Coronary artery (tissue), 2 donors: ENCODE measurements around the gene LATS2.

Experiments used
- DNase-seq: peaks from one replicate; pipeline ENCODE4 v3.0.0-alpha.2; 2017; ENCODE audit warnings: low spot score
- H3K27ac ChIP-seq, 2 donors: fragments of 200-600 bp; sonication (generic); one replicate each; pipeline ENCODE4 v1.5.1; 2016 to 2019
- H3K4me3 ChIP-seq: fragments of 200-600 bp; sonication (generic); 2 replicates; pipeline ENCODE4 v1.5.1; 2016; ENCODE audit warnings: mild to moderate bottlenecking, moderate library complexity
- TF ChIP-seq, protein P1 (sequence below): fragments of 200-600 bp; sonication (generic); IDR thresholded peaks from one replicate; pipeline ENCODE4 v1.5.1; 2019; ENCODE audit warnings: antibody characterized with exemption

Gene LATS2

DNA sequence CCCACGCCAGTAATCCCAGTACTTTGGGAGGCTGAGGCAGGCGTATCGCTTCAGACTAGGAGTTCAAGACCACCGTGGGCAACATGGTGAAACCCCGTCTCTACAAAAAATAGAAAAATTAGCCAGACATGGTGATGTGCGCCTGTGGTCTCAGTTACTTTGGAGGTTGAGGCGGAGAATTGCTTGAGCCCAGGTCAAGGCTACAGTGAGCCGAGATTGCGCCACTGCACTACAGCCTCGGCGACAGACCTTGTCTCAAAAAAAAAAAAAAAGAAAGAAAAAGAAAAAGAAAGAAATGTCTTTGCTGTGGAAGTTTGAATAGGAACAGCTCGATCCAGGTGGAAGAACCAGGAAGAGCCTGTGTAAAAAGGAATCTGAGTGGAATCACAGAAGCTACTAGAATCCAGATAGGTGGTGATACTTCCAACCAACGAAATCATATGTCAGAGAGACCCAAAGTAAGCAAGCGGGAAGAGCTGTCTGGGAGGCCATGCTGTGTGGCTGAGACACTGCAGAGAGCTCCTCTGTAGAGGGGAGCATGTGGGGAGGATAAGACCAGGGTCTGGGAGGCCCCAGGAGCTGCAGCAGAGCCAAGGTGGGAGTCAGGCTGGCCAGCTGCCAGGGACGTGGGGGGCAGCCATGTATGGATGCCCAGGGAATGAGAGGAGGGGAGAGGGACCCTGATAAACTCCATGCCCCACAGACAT, 21.1 kb downstream of the LATS2 start:
- DNase-seq = no peak
- Histone ChIP-seq H3K27ac (peak overlapping the region in 1 of 2 donors; percentile 23), H3K4me3 (no peak overlapping the region)
- TF ChIP-seq, protein P1, sequence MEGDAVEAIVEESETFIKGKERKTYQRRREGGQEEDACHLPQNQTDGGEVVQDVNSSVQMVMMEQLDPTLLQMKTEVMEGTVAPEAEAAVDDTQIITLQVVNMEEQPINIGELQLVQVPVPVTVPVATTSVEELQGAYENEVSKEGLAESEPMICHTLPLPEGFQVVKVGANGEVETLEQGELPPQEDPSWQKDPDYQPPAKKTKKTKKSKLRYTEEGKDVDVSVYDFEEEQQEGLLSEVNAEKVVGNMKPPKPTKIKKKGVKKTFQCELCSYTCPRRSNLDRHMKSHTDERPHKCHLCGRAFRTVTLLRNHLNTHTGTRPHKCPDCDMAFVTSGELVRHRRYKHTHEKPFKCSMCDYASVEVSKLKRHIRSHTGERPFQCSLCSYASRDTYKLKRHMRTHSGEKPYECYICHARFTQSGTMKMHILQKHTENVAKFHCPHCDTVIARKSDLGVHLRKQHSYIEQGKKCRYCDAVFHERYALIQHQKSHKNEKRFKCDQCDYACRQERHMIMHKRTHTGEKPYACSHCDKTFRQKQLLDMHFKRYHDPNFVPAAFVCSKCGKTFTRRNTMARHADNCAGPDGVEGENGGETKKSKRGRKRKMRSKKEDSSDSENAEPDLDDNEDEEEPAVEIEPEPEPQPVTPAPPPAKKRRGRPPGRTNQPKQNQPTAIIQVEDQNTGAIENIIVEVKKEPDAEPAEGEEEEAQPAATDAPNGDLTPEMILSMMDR = no peak

DNA sequence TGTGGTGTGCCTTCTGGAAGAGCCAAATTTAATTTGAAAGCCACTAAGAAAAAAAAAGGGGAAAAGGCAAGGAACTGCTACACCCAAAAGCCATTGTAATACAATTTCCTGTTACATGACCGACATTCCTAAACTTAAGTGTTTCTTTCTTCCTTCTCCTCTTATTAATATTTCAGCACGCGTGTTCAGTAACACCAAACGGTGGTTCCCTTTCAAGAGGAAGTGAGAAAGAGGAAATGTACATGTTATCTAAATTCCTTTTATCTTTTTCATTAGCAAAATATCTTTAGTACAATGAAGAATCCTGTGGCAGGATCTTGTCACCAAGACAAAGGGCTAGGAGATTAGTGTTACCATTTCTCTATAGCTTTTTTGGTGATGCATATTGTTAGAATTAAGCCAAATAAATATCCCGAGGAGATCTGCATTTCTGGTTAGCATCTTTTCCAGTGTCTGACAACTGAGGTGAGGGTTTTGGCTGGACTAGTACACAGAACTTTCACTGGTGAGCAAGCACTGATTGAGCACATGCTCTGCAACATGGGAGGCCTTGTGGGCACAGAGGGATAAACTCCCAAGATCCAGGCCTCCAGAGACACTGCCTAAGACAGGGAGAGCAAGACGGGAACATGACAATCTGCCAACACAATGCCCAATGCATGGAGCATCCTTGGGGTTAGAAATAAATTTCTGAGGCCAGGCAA, 22.1 kb downstream of the LATS2 start:
- TF ChIP-seq, protein P1 = no peak
- no peak overlapping the region for H3K4me3 ChIP-seq
- H3K27ac ChIP-seq = peak overlapping the region in 1 of 2 donors; percentile 51
- no peak for DNase-seq

DNA sequence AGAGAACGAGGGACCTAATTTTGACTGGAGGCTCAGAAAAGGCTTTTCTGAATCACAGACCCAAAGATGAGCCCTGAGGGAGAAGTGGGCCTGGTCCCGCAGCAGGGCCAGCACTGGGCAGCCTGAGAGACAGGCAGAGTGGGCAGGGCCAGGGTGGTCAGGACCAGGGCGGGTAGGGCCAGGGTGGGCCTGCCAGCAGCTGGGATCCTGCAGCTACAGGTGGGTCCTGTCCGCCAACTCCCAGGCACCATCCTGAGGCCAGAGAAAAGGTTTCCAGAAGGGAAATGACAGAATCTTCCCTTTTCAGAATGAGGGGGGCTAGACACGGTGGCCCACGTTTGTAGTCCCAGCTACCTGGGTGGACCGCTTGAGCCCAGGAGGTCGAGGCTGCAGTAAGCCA, 23.7 kb downstream of the LATS2 start:
- TF ChIP-seq, protein P1 = no peak
- Histone ChIP-seq H3K4me3 (no peak overlapping the region), H3K27ac (peak overlapping the region in 1 of 2 donors; percentile 25)
- DNase-seq = no peak

DNA sequence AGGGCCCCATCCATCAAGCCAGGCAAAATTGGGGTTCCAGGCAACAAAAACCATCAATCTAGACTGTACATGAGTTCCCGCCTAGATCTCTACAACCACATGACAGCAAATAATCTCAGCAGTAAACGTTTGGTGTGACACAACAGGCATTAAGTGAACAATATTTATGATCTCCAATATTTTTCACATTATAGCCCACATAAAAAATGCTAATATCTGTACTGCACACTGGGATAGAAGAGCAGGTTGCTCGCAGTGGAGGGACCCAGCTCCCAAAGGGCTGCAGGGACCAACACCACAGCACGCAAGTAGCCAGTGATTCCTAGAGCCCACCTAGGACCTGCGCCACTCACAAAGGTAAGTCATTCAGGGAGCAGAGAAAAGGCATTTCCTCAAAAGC, 25.9 kb downstream of the LATS2 start:
- Histone ChIP-seq H3K4me3 (no peak overlapping the region), H3K27ac (peak overlapping the region in 1 of 2 donors; percentile 40)
- no peak for DNase-seq
- TF ChIP-seq, protein P1 = no peak

DNA sequence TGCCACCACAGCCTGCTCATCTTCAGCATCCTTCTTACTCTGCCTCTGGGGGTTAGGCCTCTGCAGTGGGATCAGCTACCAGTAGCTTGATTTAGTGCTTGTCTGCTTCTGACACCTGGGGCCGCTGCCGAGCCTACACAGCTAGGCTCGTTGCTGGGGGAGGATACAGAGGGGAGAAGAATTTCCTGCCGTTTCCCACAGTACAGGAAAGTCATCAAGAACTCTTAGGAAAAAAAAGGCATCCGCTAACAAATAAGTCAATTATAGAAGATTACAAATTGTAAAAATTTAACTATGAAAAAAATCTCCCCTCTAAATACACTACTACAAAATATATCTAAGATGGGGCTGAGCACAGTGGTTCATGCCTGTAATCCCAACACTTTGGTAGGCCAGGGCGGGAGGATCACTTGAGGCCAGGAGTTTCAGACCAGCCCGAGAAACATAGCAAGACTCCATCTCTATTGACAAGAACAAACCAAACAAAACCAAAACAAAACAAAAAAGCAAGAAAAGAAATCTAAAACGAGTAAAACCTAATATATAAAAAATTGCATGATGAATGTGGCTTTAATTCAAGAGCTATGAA, 26.7 kb downstream of the LATS2 start:
- Histone ChIP-seq H3K4me3 (no peak overlapping the region), H3K27ac (peak overlapping the region; percentile 88 to 93)
- no peak for DNase-seq
- TF ChIP-seq, protein P1 = no peak

DNA sequence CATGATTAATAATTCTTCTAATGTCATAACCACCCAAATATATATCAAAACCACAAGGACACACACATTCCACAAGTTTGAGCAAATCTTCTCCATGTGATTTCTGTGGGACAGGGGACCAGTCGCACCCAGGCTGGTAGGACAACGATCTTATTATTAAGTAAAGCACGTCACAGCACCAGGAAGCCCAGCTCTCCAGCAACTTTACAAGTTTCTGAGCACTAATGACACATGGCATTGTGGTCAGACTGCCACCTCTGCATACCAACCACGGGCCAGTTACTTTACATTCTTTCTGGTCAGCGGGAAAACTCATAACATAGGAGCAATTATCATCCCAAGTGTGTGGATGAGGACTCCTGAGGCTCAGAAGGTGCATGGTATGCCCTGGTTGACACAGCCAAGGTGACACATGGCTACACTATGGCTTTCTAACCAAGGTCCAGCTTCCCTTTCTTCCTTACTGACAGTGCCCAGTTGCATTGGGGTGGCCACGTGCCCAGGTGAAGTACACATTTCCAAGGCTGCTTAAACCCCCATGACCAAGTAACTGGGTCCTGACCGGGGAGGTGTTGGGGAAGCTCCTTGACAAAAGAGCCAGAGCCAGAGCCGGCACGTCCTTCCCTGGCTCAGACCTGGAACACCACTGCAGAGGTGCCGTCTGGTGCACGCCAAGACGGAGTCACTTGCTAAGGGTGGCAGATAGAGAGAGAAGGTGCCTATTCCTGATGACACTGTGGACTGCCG, 27.4 kb downstream of the LATS2 start:
- TF ChIP-seq, protein P1 = no peak
- H3K4me3 ChIP-seq = no peak overlapping the region
- no peak for DNase-seq

More for the DNA sequence above, 27.4 kb downstream of the LATS2 start:
- H3K27ac ChIP-seq = peak overlapping the region; percentile 88 to 93
